ENCODE data around the gene SH3TC1. TPM values are rescaled to one million over a fixed set of nuclear protein-coding genes. Genes with fewer than 3 reads are reported as not detected.

Gene SH3TC1
- total RNA-seq, 1 experiment from 2014 or later = 2.2 TPM

- no peak for DNase-seq (ENCODE audit: low spot score)
Observed at GRCh38 chr4:8287343-8288280, 88.5 kb downstream of the SH3TC1 start.

DNA sequence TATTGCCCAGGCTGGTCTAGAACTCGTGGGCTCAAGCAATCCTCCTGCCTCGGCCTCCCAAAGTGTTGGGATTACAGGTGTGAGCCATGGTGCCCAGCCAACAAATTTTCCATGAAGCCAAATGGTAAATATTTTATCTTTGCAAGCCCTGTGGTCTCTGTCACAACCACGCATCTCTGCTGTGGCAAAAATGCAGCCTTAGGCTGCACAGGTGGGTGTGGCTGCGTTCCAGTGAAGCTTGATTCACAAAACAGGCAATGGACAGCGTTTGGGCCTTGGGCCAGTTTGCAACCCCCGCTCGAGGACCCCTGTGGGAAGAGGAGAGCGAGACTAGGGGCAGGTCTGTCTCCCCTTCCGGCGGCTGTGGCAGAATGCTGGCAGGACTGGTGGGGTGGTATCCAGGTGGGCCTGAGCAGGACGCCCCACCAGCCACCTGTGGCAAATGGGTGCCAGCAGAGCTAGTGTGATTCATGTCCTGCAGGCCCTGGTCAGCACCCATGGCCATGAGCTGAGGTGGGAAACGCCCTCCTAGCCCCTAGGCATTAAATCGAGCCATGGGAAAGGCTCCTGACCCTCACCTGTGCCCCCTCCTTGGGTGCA lies 90.2 kb downstream of the SH3TC1 start:
- no peak for DNase-seq (ENCODE audit: low spot score)

GRCh38 chr4:8289956-8290700 lies 91.0 kb downstream of the SH3TC1 start:
- no peak for DNase-seq (ENCODE audit: low spot score)

- DNase-seq (ENCODE audit: low spot score) = no peak
Observed at GRCh38 chr4:8290701-8290970, 91.5 kb downstream of the SH3TC1 start.

Other genes starting within 250 kb of the SH3TC1 start
- gene ABLIM2, start 40.5 kb upstream of the SH3TC1 start, total RNA-seq (2014; rRNA removed; shearing (Covaris generic)) = 0.29 and 0.43 TPM in 2 replicates
- gene HTRA3, start 70.5 kb downstream of the SH3TC1 start, total RNA-seq (2014; rRNA removed; shearing (Covaris generic)) = 6.7 and 9.6 TPM in 2 replicates
- gene ACOX3, start 241.4 kb downstream of the SH3TC1 start, total RNA-seq (2014; rRNA removed; shearing (Covaris generic)) = 19.3 and 23.4 TPM in 2 replicates
- gene TRMT44, start 241.5 kb downstream of the SH3TC1 start, total RNA-seq (2014; rRNA removed; shearing (Covaris generic)) = 9.4 and 9.6 TPM in 2 replicates